GM23338 (cell line): ENCODE results near the gene TENM3.

Source experiments
- CREB1 ChIP-seq: fragments of 250-450 bp; sonication (Bioruptor Pico); IDR thresholded peaks from 2 replicates; pipeline ENCODE4 v1.5.0; 2020; ENCODE audit warnings: low read depth, mild to moderate bottlenecking, moderate library complexity
- EZH2 ChIP-seq: fragments of 200-600 bp; sonication (generic); IDR thresholded peaks from one replicate; pipeline ENCODE4 v1.8.0; 2017; ENCODE audit warnings: antibody characterized with exemption, mild to moderate bottlenecking, low read depth; ENCODE audit not compliant: unreplicated experiment
- EZH2phosphoT487 ChIP-seq: fragments of 200-600 bp; sonication (generic); IDR thresholded peaks from one replicate; pipeline ENCODE4 v1.8.1; 2018; ENCODE audit warnings: antibody characterized with exemption; ENCODE audit not compliant: unreplicated experiment
- JUNB ChIP-seq: IDR thresholded peaks from one replicate; pipeline ENCODE4 v1.6.1; 2016; ENCODE audit warnings: antibody characterized with exemption; ENCODE audit not compliant: unreplicated experiment
- POLR2AphosphoS5 ChIP-seq: IDR thresholded peaks from 2 replicates; pipeline ENCODE4 v1.6.1; 2016; ENCODE audit warnings: antibody characterized with exemption, low read depth
- ZNF331 ChIP-seq: fragments of 250-450 bp; sonication (Bioruptor Pico); IDR thresholded peaks from 2 replicates; pipeline ENCODE4 v1.5.0; 2020; ENCODE audit warnings: low read depth, mild to moderate bottlenecking, moderate library complexity
- TF ChIP-seq, protein P1 (sequence below): IDR thresholded peaks from one replicate; pipeline ENCODE4 v1.6.1; 2018; ENCODE audit warnings: antibody characterized with exemption; ENCODE audit not compliant: unreplicated experiment
- TF ChIP-seq, protein P2 (sequence below), 2 experiments: fragments of 200-600 bp in 1 of 2; sonication (generic) in 1 of 2; conservative IDR thresholded peaks; 2 replicates each; pipeline versions ENCODE4 v1.5.1 to v1.6.1; 2016 to 2017; ENCODE audit warnings: antibody characterized with exemption in 2 of 2, low read depth in 2 of 2, mild to moderate bottlenecking in 2 of 2, moderate library complexity in 1 of 2
- TF ChIP-seq, protein P3 (sequence below): IDR thresholded peaks from 2 replicates; pipeline ENCODE4 v1.6.1; 2016; ENCODE audit warnings: antibody characterized with exemption

- TF ChIP-seq POLR2AphosphoS5: no peak
- TF ChIP-seq, protein P1, sequence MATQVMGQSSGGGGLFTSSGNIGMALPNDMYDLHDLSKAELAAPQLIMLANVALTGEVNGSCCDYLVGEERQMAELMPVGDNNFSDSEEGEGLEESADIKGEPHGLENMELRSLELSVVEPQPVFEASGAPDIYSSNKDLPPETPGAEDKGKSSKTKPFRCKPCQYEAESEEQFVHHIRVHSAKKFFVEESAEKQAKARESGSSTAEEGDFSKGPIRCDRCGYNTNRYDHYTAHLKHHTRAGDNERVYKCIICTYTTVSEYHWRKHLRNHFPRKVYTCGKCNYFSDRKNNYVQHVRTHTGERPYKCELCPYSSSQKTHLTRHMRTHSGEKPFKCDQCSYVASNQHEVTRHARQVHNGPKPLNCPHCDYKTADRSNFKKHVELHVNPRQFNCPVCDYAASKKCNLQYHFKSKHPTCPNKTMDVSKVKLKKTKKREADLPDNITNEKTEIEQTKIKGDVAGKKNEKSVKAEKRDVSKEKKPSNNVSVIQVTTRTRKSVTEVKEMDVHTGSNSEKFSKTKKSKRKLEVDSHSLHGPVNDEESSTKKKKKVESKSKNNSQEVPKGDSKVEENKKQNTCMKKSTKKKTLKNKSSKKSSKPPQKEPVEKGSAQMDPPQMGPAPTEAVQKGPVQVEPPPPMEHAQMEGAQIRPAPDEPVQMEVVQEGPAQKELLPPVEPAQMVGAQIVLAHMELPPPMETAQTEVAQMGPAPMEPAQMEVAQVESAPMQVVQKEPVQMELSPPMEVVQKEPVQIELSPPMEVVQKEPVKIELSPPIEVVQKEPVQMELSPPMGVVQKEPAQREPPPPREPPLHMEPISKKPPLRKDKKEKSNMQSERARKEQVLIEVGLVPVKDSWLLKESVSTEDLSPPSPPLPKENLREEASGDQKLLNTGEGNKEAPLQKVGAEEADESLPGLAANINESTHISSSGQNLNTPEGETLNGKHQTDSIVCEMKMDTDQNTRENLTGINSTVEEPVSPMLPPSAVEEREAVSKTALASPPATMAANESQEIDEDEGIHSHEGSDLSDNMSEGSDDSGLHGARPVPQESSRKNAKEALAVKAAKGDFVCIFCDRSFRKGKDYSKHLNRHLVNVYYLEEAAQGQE: no peak
- TF ChIP-seq, protein P2, sequence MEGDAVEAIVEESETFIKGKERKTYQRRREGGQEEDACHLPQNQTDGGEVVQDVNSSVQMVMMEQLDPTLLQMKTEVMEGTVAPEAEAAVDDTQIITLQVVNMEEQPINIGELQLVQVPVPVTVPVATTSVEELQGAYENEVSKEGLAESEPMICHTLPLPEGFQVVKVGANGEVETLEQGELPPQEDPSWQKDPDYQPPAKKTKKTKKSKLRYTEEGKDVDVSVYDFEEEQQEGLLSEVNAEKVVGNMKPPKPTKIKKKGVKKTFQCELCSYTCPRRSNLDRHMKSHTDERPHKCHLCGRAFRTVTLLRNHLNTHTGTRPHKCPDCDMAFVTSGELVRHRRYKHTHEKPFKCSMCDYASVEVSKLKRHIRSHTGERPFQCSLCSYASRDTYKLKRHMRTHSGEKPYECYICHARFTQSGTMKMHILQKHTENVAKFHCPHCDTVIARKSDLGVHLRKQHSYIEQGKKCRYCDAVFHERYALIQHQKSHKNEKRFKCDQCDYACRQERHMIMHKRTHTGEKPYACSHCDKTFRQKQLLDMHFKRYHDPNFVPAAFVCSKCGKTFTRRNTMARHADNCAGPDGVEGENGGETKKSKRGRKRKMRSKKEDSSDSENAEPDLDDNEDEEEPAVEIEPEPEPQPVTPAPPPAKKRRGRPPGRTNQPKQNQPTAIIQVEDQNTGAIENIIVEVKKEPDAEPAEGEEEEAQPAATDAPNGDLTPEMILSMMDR (conservative IDR thresholded peaks at IDR 0.05; ENCODE audit: low read depth in 2 of 2): no peak
- no peak for TF ChIP-seq ZNF331
- TF ChIP-seq EZH2: no peak
- TF ChIP-seq CREB1 (CRISPR knock-in tag): no peak
- no peak for TF ChIP-seq EZH2phosphoT487
- TF ChIP-seq, protein P3, sequence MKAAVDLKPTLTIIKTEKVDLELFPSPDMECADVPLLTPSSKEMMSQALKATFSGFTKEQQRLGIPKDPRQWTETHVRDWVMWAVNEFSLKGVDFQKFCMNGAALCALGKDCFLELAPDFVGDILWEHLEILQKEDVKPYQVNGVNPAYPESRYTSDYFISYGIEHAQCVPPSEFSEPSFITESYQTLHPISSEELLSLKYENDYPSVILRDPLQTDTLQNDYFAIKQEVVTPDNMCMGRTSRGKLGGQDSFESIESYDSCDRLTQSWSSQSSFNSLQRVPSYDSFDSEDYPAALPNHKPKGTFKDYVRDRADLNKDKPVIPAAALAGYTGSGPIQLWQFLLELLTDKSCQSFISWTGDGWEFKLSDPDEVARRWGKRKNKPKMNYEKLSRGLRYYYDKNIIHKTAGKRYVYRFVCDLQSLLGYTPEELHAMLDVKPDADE: no peak
- TF ChIP-seq JUNB: no peak
Measured at GRCh38 chr4:182829196-182829595, 586.0 kb downstream of the TENM3 start.
